ENCODE measurements around the gene KCTD3. TPM values are rescaled to one million over a fixed set of nuclear protein-coding genes. Genes with fewer than 3 reads are reported as not detected.

The KCTD3 gene
- total RNA-seq, 1 experiment from 2014 or later = 50.7 TPM

DNA sequence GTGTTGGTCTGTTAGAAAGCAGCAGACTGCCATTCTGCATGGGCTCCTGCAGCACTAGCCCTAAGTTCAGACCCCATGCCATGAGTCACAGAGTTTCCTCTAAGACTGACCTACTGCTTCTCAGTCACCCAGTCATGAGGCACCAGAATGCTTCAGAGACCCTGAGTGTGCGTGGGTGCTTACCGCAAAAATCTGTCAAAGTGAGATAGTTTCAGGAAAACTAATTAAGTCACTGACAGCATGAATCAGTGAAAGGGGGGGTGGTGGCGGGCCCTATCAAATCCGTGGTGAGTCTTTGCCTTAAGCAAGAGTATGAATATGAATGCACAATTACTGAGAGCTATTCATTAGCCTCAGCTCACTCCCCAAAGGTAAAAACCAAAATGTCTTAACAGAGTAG is 98.1 kb downstream of the KCTD3 start:
- TF ChIP-seq, protein P1, sequence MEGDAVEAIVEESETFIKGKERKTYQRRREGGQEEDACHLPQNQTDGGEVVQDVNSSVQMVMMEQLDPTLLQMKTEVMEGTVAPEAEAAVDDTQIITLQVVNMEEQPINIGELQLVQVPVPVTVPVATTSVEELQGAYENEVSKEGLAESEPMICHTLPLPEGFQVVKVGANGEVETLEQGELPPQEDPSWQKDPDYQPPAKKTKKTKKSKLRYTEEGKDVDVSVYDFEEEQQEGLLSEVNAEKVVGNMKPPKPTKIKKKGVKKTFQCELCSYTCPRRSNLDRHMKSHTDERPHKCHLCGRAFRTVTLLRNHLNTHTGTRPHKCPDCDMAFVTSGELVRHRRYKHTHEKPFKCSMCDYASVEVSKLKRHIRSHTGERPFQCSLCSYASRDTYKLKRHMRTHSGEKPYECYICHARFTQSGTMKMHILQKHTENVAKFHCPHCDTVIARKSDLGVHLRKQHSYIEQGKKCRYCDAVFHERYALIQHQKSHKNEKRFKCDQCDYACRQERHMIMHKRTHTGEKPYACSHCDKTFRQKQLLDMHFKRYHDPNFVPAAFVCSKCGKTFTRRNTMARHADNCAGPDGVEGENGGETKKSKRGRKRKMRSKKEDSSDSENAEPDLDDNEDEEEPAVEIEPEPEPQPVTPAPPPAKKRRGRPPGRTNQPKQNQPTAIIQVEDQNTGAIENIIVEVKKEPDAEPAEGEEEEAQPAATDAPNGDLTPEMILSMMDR (IDR thresholded peaks at IDR 0.05; ENCODE audit: insufficient read depth in 1 of 2, low read depth in 1 of 2, low read length in 1 of 2, severe bottlenecking in 1 of 2, unreplicated experiment in 1 of 2) = no peak
- ChIA-PET CTCF (no interaction called here), POLR2A (no interaction called here)
- BruUV-seq (replicated peaks) = no TSS peak
- no peak overlapping the region for H3K27ac Mint-ChIP-seq (ENCODE audit: unreplicated experiment)
- no peaks in the 10 kb centered on the region for H3K9me3 Mint-ChIP-seq (ENCODE audit: unreplicated experiment)
- Histone ChIP-seq H3K27me3 (replicated peaks; ENCODE audit: control insufficient read depth, insufficient read depth, low read length) (no peaks in the 10 kb centered on the region), H3K36me3 (ENCODE audit: control insufficient read depth, insufficient read depth, low read length) (no peaks in the 10 kb centered on the region), H3K9me3 (no peaks in the 10 kb centered on the region), H3K4me1 (no peaks in the 10 kb centered on the region), H3K4me3 (ENCODE audit: low read depth, low read length) (no peak overlapping the region)
- no peak for DNase-seq
- H3K4me1 Mint-ChIP-seq (ENCODE audit: low read depth, unreplicated experiment) = no peaks in the 10 kb centered on the region
- intact Hi-C loops (cut with micrococcal nuclease; ENCODE audit: unreplicated experiment) = no loop called here
- no peaks in the 10 kb centered on the region for H3K36me3 Mint-ChIP-seq (ENCODE audit: insufficient read depth, unreplicated experiment)
- H3K4me3 Mint-ChIP-seq (ENCODE audit: unreplicated experiment) = no peak overlapping the region
- no peaks in the 10 kb centered on the region for H3K27me3 Mint-ChIP-seq (ENCODE audit: insufficient read depth, unreplicated experiment)

DNA sequence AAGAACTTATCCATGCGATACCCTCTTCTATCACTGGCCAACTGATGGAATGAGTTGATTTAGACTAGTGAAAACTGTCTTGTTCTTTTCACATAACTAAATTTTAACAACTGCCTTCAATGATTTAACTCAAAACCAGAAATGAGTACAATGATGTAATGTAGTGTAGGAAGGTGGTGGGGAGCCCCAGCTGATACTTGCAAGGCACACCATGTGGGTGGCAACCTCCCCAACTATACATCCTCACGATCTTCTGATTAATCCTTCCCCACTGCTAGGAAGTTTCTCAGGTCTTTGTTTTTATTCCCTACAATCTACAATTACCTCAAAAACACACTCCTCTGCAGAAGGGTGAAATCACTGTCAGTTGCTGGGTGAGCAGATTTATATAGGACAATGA is 100.7 kb downstream of the KCTD3 start:
- no peaks in the 10 kb centered on the region for H3K36me3 ChIP-seq (ENCODE audit: control insufficient read depth, insufficient read depth, low read length)
- no peaks in the 10 kb centered on the region for H3K9me3 ChIP-seq
- Mint-ChIP-seq H3K9me3 (ENCODE audit: unreplicated experiment) (no peaks in the 10 kb centered on the region), H3K27ac (ENCODE audit: unreplicated experiment) (no peak overlapping the region), H3K4me3 (ENCODE audit: unreplicated experiment) (no peak overlapping the region), H3K27me3 (ENCODE audit: insufficient read depth, unreplicated experiment) (peaks cover 5% of the 10 kb centered on the region), H3K36me3 (ENCODE audit: insufficient read depth, unreplicated experiment) (no peaks in the 10 kb centered on the region), H3K4me1 (ENCODE audit: low read depth, unreplicated experiment) (no peaks in the 10 kb centered on the region)
- no peaks in the 10 kb centered on the region for H3K27me3 ChIP-seq (replicated peaks; ENCODE audit: control insufficient read depth, insufficient read depth, low read length)
- no peak overlapping the region for H3K4me3 ChIP-seq (ENCODE audit: low read depth, low read length)
- TF ChIP-seq, protein P1 (IDR thresholded peaks at IDR 0.05; ENCODE audit: insufficient read depth in 1 of 2, low read depth in 1 of 2, low read length in 1 of 2, severe bottlenecking in 1 of 2, unreplicated experiment in 1 of 2) = no peak
- DNase-seq = no peak
- POLR2A ChIA-PET = no interaction called here
- CTCF ChIA-PET = no interaction called here
- no peaks in the 10 kb centered on the region for H3K4me1 ChIP-seq
- intact Hi-C loops (cut with micrococcal nuclease; ENCODE audit: unreplicated experiment) = no loop called here
- no TSS peak for BruUV-seq (replicated peaks)

DNA sequence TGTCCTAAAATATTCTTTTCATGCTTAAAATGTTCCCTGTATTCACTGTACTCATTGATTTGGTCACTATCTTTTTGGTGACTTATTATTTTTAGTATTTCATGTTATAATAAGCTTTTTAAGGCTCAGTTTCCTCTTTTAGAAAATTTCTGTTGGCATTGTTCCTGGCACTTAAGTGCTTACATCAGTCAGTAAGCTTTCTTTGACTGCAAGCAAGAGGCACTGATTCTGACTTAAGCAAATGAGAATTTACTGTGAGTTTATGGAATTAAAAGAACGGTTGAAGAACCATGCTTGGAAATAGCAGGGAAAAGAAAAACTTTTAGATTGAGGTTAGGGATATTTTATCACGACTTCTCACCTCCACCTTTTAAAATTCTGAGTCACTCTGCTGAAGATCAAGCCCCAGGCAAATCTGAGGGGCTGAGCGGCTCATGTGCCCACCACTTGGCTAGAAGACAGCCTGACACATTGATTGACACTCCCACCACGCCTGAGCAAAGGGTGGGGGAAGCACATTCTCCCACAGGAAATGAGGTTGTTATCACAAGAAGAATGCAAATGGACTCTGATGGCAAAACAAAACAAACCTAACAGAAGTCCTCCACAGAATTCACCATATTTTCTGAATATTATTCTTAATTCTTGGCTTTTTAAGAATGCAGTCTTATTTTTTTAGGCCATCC is 102.8 kb downstream of the KCTD3 start:
- H3K36me3 ChIP-seq (ENCODE audit: control insufficient read depth, insufficient read depth, low read length) = no peaks in the 10 kb centered on the region
- no peaks in the 10 kb centered on the region for H3K4me1 ChIP-seq
- ChIA-PET CTCF (no interaction called here), POLR2A (no interaction called here)
- intact Hi-C loops (cut with micrococcal nuclease; ENCODE audit: unreplicated experiment) = no loop called here
- Mint-ChIP-seq H3K9me3 (ENCODE audit: unreplicated experiment) (no peaks in the 10 kb centered on the region), H3K4me3 (ENCODE audit: unreplicated experiment) (no peak overlapping the region), H3K36me3 (ENCODE audit: insufficient read depth, unreplicated experiment) (no peaks in the 10 kb centered on the region), H3K27me3 (ENCODE audit: insufficient read depth, unreplicated experiment) (peaks cover 5% of the 10 kb centered on the region), H3K4me1 (ENCODE audit: low read depth, unreplicated experiment) (no peaks in the 10 kb centered on the region), H3K27ac (ENCODE audit: unreplicated experiment) (no peak overlapping the region)
- TF ChIP-seq, protein P1 (IDR thresholded peaks at IDR 0.05; ENCODE audit: insufficient read depth in 1 of 2, low read depth in 1 of 2, low read length in 1 of 2, severe bottlenecking in 1 of 2, unreplicated experiment in 1 of 2) = no peak
- no peak overlapping the region for H3K4me3 ChIP-seq (ENCODE audit: low read depth, low read length)
- no peaks in the 10 kb centered on the region for H3K27me3 ChIP-seq (replicated peaks; ENCODE audit: control insufficient read depth, insufficient read depth, low read length)
- H3K9me3 ChIP-seq = no peaks in the 10 kb centered on the region
- no TSS peak for BruUV-seq (replicated peaks)
- DNase-seq = no peak
